ENCODE data around the gene PI4K2B.
"Not testable (repeated sequence)": the region's sequence is repeated elsewhere in the genome, so short reads cannot be mapped to it uniquely, and the experiment has no call there.

Gene PI4K2B

GRCh38 chr4:25245181-25245580, 11.3 kb downstream of the PI4K2B start:
- DNase-seq: no peak

- DNase-seq: no peak
Measured at GRCh38 chr4:25246680-25247611, 13.1 kb downstream of the PI4K2B start.

GRCh38 chr4:25248875-25249274, 15.0 kb downstream of the PI4K2B start:
- DNase-seq: not testable (repeated sequence)

- not testable (repeated sequence) for DNase-seq
Measured at GRCh38 chr4:25249494-25249893, 15.7 kb downstream of the PI4K2B start.

GRCh38 chr4:25252230-25253070, 18.6 kb downstream of the PI4K2B start:
- DNase-seq: no peak

- DNase-seq: no peak
Measured at GRCh38 chr4:25253071-25253445, 19.2 kb downstream of the PI4K2B start.

- DNase-seq: not testable (repeated sequence)
Measured at GRCh38 chr4:25253786-25254185, 20.0 kb downstream of the PI4K2B start.

GRCh38 chr4:25258980-25259578, 25.2 kb downstream of the PI4K2B start:
- peak; percentile 20 for DNase-seq

- DNase-seq: no peak
Measured at GRCh38 chr4:25271866-25272265, 38.0 kb downstream of the PI4K2B start.

GRCh38 chr4:25280210-25280609, 46.4 kb downstream of the PI4K2B start:
- DNase-seq: no peak

- no peak for DNase-seq
Measured at GRCh38 chr4:25283948-25284347, 50.1 kb downstream of the PI4K2B start.

GRCh38 chr4:25284466-25284865, 50.6 kb downstream of the PI4K2B start:
- no peak for DNase-seq

- DNase-seq: peak; percentile 5
Measured at GRCh38 chr4:25290490-25291067, 56.7 kb downstream of the PI4K2B start.

GRCh38 chr4:25291158-25291733, 57.4 kb downstream of the PI4K2B start:
- no peak for DNase-seq

- no peak for DNase-seq
Measured at GRCh38 chr4:25297528-25298242, 63.9 kb downstream of the PI4K2B start.

- no peak for DNase-seq
Measured at GRCh38 chr4:25299476-25300203, 65.8 kb downstream of the PI4K2B start.

- no peak for DNase-seq
Measured at GRCh38 chr4:25301471-25301870, 67.6 kb downstream of the PI4K2B start.

- DNase-seq: no peak
Measured at GRCh38 chr4:25302626-25303025, 68.8 kb downstream of the PI4K2B start.

- DNase-seq: no peak
Measured at GRCh38 chr4:25303578-25303977, 69.7 kb downstream of the PI4K2B start.

GRCh38 chr4:25306518-25307057, 72.8 kb downstream of the PI4K2B start:
- DNase-seq: no peak

GRCh38 chr4:25307596-25307995, 73.8 kb downstream of the PI4K2B start:
- DNase-seq: no peak
